HepG2 (cell line): ENCODE measurements around the gene SNAPC4. TPM values are rescaled to one million over a fixed set of nuclear protein-coding genes. Genes with fewer than 3 reads are reported as not detected.

Experiments used
- AKNA ChIP-seq: sonication (generic); formaldehyde crosslinking; IDR thresholded peaks from 2 replicates; pipeline ENCODE4 v1.4.0; 2020; ENCODE audit warnings: missing genetic modification reagents, borderline replicate concordance
- CSRNP2 ChIP-seq: sonication (generic); formaldehyde crosslinking; conservative IDR thresholded peaks from 2 replicates; pipeline ENCODE4 v1.8.0; 2022; ENCODE audit warnings: low read depth, missing genetic modification reagents
- HNRNPK ChIP-seq: fragments of 200-400 bp; formaldehyde crosslinking; IDR thresholded peaks from 2 replicates; pipeline ENCODE4 v1.6.1; 2018; ENCODE audit warnings: low read length, low read depth, moderate library complexity, mild to moderate bottlenecking; ENCODE audit not compliant: poor library complexity, severe bottlenecking
- JARID2 ChIP-seq: sonication (generic); formaldehyde crosslinking; IDR thresholded peaks from 2 replicates; pipeline ENCODE4 v1.8.1; 2023; ENCODE audit warnings: missing genetic modification reagents, inconsistent platforms; ENCODE audit not compliant: insufficient replicate concordance
- POLR2AphosphoS5 ChIP-seq: IDR thresholded peaks from 2 replicates; pipeline ENCODE4 v1.6.1; 2012; ENCODE audit warnings: low read depth, low read length
- ZBED4 ChIP-seq: sonication (generic); formaldehyde crosslinking; IDR thresholded peaks from 2 replicates; pipeline ENCODE4 v1.4.0; 2020; ENCODE audit warnings: missing genetic modification reagents, borderline replicate concordance
- ZBTB37 ChIP-seq: sonication (generic); formaldehyde crosslinking; IDR thresholded peaks from 2 replicates; pipeline ENCODE4 v1.4.0; 2020; ENCODE audit warnings: mild to moderate bottlenecking, missing genetic modification reagents
- ZNF296 ChIP-seq: sonication (generic); formaldehyde crosslinking; conservative IDR thresholded peaks from 2 replicates; pipeline ENCODE4 v1.5.0; 2020; ENCODE audit warnings: mild to moderate bottlenecking, missing genetic modification reagents
- ZNF639 ChIP-seq: conservative IDR thresholded peaks from 2 replicates; pipeline ENCODE4 v1.6.1; 2018; ENCODE audit warnings: missing genetic modification reagents
- polyA plus RNA-seq, 8 experiments: library from polyadenylated mRNA; depleted of rRNA in 3 of 8; stranded (reverse) in 7 of 8; unstranded in 1 of 8; fragments of >200 nt; fragmentation: Illumina TruSeq in 4 of 8; extraction: Trizol in 4 of 8; gene quantifications; 2 replicates each; pipeline versions ENCODE4 v1.2.1 to v1.2.3, GENCODE V29; 2011 to 2016; ENCODE audit warnings: low read depth in 4 of 8, missing spikeins in 1 of 8, mixed read lengths in 1 of 8; ENCODE audit not compliant: insufficient read depth in 1 of 8
- total RNA-seq, 5 experiments: library from RNA; depleted of rRNA; stranded (reverse); fragments of >200 nt; fragmentation: Illumina TruSeq; extraction: Trizol; gene quantifications; 2 replicates each; pipeline ENCODE4 v1.2.3, GENCODE V29; 2016; ENCODE audit warnings: low read depth in 1 of 5

SNAPC4 gene
- total and polyA plus RNA-seq, 2 of the 13 experiments (the other 11 are each of a cell fraction or from before 2014, with no cell fraction given): 2.0 to 6.0 TPM

GRCh38 chr9:136410500-136411287 lies 10.7 kb upstream of the SNAPC4 start, which contains the start of the genes ENTR1 and PMPCA (continued):
- TF ChIP-seq AKNA (CRISPR knock-in tag) (no peak), ZNF296 (CRISPR knock-in tag) (0 out of 2 replicates have a peak, but pooled peaks have one; percentile 15), ZBTB37 (CRISPR knock-in tag) (no peak), ZNF639 (CRISPR knock-in tag) (peak; percentile 92; the same call in 1 of the 2 replicates), POLR2AphosphoS5 (peak; percentile 92), ZBED4 (CRISPR knock-in tag) (no peak; the same call in 1 of the 2 replicates), HNRNPK (peak; percentile 60), CSRNP2 (CRISPR knock-in tag) (0 out of 2 replicates have a peak, but pooled peaks have one; percentile 26), JARID2 (CRISPR knock-in tag) (no peak)
